HG03521 (cell line): ENCODE results near the gene RPS16.

ENCODE experiments used
- ATAC-seq: cut with Tn5 transposase; IDR thresholded peaks from one replicate; pipeline ENCODE4 v1.9.1; 2021; ENCODE audit warnings: mild to moderate bottlenecking, moderate library complexity; ENCODE audit not compliant: unreplicated experiment

RPS16 gene

GRCh38 chr19:39390451-39390750, 45.3 kb downstream of the RPS16 start:
- ATAC-seq = no peak

DNA sequence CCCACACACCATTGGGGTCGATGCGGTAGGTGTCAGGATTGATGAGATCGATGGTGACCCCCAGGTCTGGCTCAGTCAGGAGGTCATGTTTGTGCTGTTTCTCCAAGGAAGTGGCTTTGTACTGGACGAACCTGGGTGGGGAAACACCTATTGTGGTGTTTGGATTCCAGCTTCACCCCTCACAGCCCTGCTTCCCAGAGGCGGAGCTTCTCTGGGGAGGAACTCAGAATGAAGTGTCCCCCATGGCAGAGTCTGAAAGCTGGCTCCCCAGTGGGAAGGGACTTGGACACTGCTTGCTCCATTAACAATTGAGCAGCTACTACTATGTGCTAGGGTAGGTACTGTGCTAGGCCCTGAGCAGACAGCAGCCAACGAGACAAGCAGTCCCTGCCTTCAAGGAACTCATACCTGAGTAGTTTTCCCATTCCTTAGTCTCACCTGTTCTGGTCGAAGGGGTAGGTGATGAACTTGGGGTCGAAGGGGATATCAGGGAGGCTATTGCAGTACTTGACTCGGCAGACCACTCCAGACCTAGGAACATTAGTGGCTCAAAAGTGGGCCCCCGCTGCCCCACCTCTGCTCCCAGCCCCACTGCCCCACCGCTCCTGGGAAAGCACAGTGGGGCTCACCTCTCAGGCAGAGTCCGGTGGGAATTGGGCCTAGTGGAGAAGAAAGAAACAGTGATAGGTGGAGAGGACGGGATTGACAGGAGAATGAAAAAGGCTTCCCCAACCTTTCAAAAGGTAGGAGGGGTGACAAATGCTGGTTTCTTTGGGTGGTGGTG, 45.9 kb downstream of the RPS16 start:
- no peak for ATAC-seq

GRCh38 chr19:39388657-39389056, 47.1 kb downstream of the RPS16 start:
- ATAC-seq = no peak

GRCh38 chr19:39386557-39386956, 49.2 kb downstream of the RPS16 start:
- ATAC-seq = no peak

GRCh38 chr19:39385629-39386411, 49.9 kb downstream of the RPS16 start:
- ATAC-seq = no peak

DNA sequence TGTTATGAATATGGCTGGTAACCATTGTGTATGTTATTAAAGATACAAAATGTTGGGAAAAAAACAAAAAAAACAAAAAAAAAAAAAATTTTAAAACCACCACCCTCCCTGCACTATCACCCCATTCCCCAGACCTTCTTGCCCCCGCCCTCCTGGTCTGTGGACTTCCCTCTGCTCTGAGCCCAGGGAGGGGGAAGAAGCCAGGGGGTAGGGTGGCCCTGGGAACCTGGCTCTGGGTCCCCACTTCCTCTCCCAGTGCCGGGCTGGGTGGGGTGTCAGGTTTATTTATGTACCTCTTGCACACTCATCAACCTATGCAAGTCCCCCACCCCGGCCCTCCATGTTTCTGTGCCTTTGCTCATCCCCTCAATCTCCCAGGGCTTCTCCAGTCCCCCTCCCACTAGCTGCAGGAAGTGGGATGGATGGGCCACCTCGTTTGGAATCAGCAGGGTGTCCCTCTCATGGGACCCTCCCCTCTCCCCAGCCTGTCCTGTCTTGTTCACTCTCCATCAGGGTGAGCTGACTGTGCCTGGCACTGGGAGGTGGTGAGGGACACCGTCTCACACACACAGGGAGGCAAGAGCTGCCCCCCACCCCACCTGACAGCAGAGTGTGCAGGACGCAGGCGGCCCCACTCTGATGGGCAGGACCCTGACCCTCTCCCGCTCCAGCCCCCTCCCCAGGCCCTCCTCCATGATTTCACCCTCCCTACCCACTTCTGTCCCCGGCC, 50.7 kb downstream of the RPS16 start:
- ATAC-seq = no peak
